MCF 10A (cell line): Measurements from ENCODE around the gene EPN3. TPM values are rescaled to one million over a fixed set of nuclear protein-coding genes. Genes with fewer than 3 reads are reported as not detected.

Source experiments
- BruUV-seq: library from RNA; stranded (reverse); fragments of 400-500 nt; replicated peaks from 2 replicates; lab custom pipeline; 2021; lab: Mats Ljungman, UMichigan
- CTCF ChIA-PET: fragments of 300-600 bp; sonication (Branson Sonifier 250); formaldehyde crosslinking; extraction: SDS; loops from one replicate; lab custom pipeline; 2021; ENCODE audit warnings: antibody characterized with exemption, inconsistent platforms; lab: Yijun Ruan, JAX
- POLR2A ChIA-PET: fragments of 300-600, 350-650 bp; sonication (Branson Sonifier 250); formaldehyde crosslinking; extraction: SDS; loops from one replicate; lab custom pipeline; 2020; ENCODE audit warnings: antibody characterized with exemption, inconsistent platforms; lab: Yijun Ruan, JAX
- DNase-seq: peaks from one replicate; pipeline ENCODE4 v3.0.0-alpha.2; 2018; ENCODE audit not compliant: unreplicated experiment
- H3K27ac Mint-ChIP-seq: one replicate; pipeline ENCODE4 v1.8.0; 2022; ENCODE audit warnings: mild to moderate bottlenecking, low read depth, mixed read lengths; ENCODE audit not compliant: unreplicated experiment
- H3K27me3 Mint-ChIP-seq: one replicate; pipeline ENCODE4 v1.8.0; 2022; ENCODE audit warnings: mixed read lengths; ENCODE audit not compliant: insufficient read depth, unreplicated experiment
- H3K36me3 Mint-ChIP-seq: one replicate; pipeline ENCODE4 v1.8.0; 2022; ENCODE audit warnings: mild to moderate bottlenecking, moderate library complexity, mixed read lengths; ENCODE audit not compliant: insufficient read depth, unreplicated experiment
- H3K4me1 Mint-ChIP-seq: one replicate; pipeline ENCODE4 v1.8.0; 2022; ENCODE audit warnings: mixed read lengths; ENCODE audit not compliant: insufficient read depth, unreplicated experiment
- H3K4me3 Mint-ChIP-seq: one replicate; pipeline ENCODE4 v1.8.0; 2022; ENCODE audit warnings: mild to moderate bottlenecking, moderate library complexity, mixed read lengths; ENCODE audit not compliant: unreplicated experiment
- H3K9me3 Mint-ChIP-seq: one replicate; pipeline ENCODE4 v1.8.0; 2022; ENCODE audit warnings: mixed read lengths; ENCODE audit not compliant: unreplicated experiment
- CTCF ChIP-seq: fragments of 200-600 bp; IDR thresholded peaks from one replicate; pipeline ENCODE4 v1.8.0; 2022; ENCODE audit warnings: antibody characterized with exemption, mild to moderate bottlenecking; ENCODE audit not compliant: unreplicated experiment
- intact Hi-C: fragments of 100-400 bp; cut with micrococcal nuclease; formaldehyde crosslinking; loops from 2 replicates; pipeline ENCODE4 v1.14.1; 2022
- total RNA-seq: library from RNA; stranded (reverse); gene quantifications from 2 replicates; pipeline ENCODE4 v1.2.3, GENCODE V29; 2022

EPN3 gene
- total RNA-seq, 1 experiment from 2014 or later, result 4.4 TPM

- BruUV-seq, result no TSS peak
- no peak overlapping the region for H3K4me3 Mint-ChIP-seq
- no peak for TF ChIP-seq CTCF
- DNase-seq, result no peak
- no peaks in the 10 kb centered on the region for H3K36me3 Mint-ChIP-seq
- H3K27ac Mint-ChIP-seq, result no peak overlapping the region
- ChIA-PET CTCF (no interaction called here), POLR2A (no interaction called here)
- intact Hi-C loops, result no loop called here
- no peaks in the 10 kb centered on the region for H3K9me3 Mint-ChIP-seq
- H3K4me1 Mint-ChIP-seq, result no peaks in the 10 kb centered on the region
- H3K27me3 Mint-ChIP-seq, result peaks cover 34% of the 10 kb centered on the region
These were observed 37.5 kb downstream of the EPN3 start for GRCh38 chr17:50570032-50570431.

- H3K36me3 Mint-ChIP-seq, result no peaks in the 10 kb centered on the region
- TF ChIP-seq CTCF, result no peak
- CTCF ChIA-PET, result no interaction called here
- H3K9me3 Mint-ChIP-seq, result no peaks in the 10 kb centered on the region
- no peak for DNase-seq
- no peak overlapping the region for H3K4me3 Mint-ChIP-seq
- POLR2A ChIA-PET, result no interaction called here
- no peak overlapping the region for H3K27ac Mint-ChIP-seq
- intact Hi-C loops, result no loop called here
- no peaks in the 10 kb centered on the region for H3K4me1 Mint-ChIP-seq
- peaks cover 29% of the 10 kb centered on the region for H3K27me3 Mint-ChIP-seq
- BruUV-seq, result no TSS peak
These were observed 38.0 kb downstream of the EPN3 start for GRCh38 chr17:50570528-50570927.

GRCh38 chr17:50571681-50572080, 39.1 kb downstream of the EPN3 start:
- ChIA-PET CTCF (interaction anchor here (0.6 kb wide), 1 partner anchor 275 kb away, joined by 5 read pairs; no protein-coding TSS in a partner anchor), POLR2A (no interaction called here)
- no peaks in the 10 kb centered on the region for H3K4me1 Mint-ChIP-seq
- no TSS peak for BruUV-seq
- peaks cover 18% of the 10 kb centered on the region for H3K27me3 Mint-ChIP-seq
- no peak overlapping the region for H3K27ac Mint-ChIP-seq
- no peaks in the 10 kb centered on the region for H3K36me3 Mint-ChIP-seq
- H3K4me3 Mint-ChIP-seq, result no peak overlapping the region
- intact Hi-C loops, result no loop called here
- TF ChIP-seq CTCF, result no peak
- no peaks in the 10 kb centered on the region for H3K9me3 Mint-ChIP-seq
- DNase-seq, result no peak

GRCh38 chr17:50572541-50572940, 40.0 kb downstream of the EPN3 start:
- Mint-ChIP-seq H3K27me3 (peaks cover 10% of the 10 kb centered on the region), H3K27ac (no peak overlapping the region), H3K36me3 (no peaks in the 10 kb centered on the region), H3K9me3 (no peaks in the 10 kb centered on the region), H3K4me1 (no peaks in the 10 kb centered on the region), H3K4me3 (no peak overlapping the region)
- DNase-seq, result no peak
- intact Hi-C loops, result no loop called here
- ChIA-PET CTCF (interaction anchor here (1.6 kb wide), 1 partner anchor 13 kb away, joined by 3 read pairs; no protein-coding TSS in a partner anchor), POLR2A (no interaction called here)
- BruUV-seq, result no TSS peak
- no peak for TF ChIP-seq CTCF
